ENCODE results near the gene RIMS4.
A peak's percentile ranks its signal among the peaks of the same experiment; 100 is the strongest.
"Not testable (repeated sequence)": the region's sequence is repeated elsewhere in the genome, so short reads cannot be mapped to it uniquely, and the experiment has no call there.

The RIMS4 gene

GRCh38 chr20:44792796-44793195 is 17.6 kb downstream of the RIMS4 start:
- no peak for DNase-seq

DNA sequence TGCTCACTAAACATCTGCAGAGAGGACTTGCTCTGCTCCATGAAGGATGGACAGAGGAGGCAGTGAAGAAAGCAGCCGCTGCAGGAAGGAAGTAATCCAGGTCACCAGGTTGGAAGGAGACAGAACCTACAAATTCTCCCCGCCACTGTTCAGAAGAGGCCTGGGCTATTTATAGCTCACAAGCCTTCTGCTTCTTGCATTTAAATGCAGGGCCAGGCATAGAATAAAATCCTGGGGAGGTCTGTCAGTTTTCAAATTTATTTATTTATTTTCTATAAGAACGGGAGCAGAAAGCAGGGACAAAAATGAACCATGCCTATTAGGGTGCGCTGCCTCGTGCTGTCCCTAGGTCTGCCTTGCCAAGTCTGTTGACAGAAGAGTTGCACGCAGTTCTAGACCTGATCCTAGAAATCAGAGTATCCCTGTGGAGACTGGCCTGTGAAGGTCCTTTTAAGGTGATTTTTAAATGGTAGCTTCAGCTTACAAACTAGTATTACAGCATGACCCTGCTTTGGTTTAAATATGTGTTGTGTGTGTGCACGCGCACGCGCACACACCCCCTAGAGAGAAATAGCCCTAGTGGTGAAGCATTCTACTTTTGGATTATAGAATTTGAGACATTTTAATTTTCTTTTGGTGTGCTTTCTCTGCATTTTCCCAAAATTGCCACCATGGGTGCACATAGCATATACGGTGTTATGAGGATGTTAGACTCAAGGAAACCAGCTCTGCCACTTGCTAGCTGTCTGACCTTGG is 19.5 kb downstream of the RIMS4 start:
- no peak for DNase-seq

DNA sequence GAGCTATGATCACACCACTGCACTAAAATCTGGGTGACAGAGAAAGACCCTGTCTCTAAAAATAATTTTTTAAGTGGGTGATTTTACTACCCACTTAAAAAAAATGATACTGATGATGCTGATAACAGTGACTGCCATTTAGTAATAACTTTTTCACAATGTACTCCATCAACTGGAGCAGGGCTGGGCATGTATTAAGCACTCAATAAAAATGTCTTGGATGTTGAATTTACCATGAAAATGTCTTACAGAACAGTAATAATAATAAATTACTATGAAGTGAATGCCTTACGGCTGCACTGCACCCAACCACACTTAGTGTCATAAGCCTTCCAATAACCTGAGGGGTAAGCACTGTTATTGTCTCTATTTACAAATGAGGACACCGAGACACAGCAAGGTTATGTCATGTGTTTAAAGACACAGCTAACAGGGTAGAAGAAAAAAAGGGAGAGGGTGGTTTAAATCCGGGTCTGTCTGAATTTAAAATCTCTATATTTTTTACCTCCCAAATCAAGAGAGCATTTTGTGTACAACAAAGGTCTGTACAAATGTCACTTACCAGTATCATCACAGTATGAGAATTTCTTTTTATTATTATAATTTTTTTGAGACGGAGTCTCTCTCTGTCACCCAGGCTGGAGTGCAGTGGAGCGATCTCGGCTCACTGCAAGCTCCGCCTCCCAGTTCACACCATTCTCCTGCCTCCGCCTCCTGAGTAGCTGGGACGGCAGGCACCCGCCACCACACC is 21.5 kb downstream of the RIMS4 start:
- no peak for DNase-seq

DNA sequence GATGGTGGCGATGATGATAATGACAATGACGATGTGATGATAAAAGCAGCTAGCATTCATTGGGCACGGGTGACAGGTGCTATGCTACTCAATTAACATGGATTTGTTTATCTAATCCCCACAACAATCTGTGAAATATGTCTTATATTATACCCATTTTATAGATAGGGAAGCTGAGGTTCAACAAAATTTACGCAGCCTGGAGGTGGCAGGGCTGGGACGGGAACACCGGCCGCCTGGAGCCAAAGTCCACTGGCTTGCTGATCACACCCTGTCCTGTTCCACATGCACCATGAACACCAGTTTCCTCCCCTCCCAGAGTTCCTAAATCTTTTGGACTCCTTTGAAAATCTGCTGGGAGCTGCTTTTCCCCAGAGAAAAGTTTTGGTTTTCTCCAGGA is 23.0 kb downstream of the RIMS4 start:
- no peak for DNase-seq

- DNase-seq: peak; percentile 63
These were observed 24.6 kb downstream of the RIMS4 start for GRCh38 chr20:44785768-44786167.

DNA sequence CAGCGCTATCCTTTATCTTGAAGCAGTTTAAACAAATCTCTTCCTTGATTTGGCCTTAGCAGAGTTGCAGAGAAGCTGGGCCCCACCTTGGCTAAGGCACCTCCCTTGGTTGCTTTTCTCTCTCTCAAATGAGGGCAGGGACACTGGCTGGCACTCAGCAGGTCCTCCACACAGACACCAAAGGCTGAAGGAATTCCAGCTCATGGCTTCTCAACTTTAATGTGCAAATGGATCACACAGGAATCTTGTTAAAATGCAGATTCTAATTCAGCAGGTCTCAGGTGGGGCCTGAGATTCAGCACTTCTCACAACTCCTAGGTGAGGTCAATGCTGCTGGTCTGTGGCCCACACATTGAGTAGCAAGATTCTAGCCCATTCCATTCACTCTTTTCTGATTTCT is 25.7 kb downstream of the RIMS4 start:
- DNase-seq: no peak

GRCh38 chr20:44781791-44782190 is 28.6 kb downstream of the RIMS4 start:
- no peak for DNase-seq

GRCh38 chr20:44781118-44781517 is 29.2 kb downstream of the RIMS4 start:
- no peak for DNase-seq

GRCh38 chr20:44780226-44780625 is 30.1 kb downstream of the RIMS4 start:
- DNase-seq: no peak

DNA sequence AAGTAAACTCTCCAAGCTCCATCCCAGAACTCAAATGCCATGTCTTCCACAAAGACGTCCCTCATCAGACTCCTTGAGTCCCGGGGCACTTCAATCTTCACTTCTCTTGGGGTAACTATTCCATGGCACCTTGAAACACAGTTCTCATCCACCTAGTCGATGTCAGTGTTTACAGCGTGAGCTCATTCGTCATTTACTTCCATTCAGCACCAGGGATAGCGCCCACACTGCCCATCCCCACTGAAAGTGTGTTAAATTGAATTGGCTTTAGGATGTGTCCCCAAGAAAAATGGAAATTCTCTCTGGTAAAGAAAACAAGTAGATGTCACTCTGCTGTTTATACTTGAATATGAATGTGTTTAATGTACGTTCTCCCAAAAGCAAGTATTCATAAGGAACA is 33.4 kb downstream of the RIMS4 start:
- DNase-seq: no peak

- DNase-seq: no peak
These were observed 37.1 kb downstream of the RIMS4 start for GRCh38 chr20:44773070-44773829.

- DNase-seq: no peak
These were observed 37.7 kb downstream of the RIMS4 start for GRCh38 chr20:44772636-44773035.

DNA sequence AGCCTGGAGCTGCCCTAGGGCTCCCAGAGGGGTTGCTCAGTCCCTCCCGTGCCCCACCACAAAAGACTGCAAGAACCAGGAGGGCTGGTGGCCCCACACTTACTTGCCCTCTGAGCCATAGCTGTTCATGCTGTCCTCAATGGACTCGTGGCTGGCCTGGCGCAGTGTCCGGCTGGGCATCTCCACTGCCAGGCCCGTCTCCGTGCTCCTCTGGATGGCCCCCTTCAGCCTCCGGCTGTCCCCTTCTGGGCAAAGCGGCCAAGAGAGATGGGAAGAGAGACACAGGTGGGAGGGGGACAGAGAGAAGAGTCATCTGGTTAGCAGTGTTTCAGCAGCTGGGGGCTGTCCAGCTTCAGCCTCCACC is 39.2 kb downstream of the RIMS4 start:
- DNase-seq: no peak

DNA sequence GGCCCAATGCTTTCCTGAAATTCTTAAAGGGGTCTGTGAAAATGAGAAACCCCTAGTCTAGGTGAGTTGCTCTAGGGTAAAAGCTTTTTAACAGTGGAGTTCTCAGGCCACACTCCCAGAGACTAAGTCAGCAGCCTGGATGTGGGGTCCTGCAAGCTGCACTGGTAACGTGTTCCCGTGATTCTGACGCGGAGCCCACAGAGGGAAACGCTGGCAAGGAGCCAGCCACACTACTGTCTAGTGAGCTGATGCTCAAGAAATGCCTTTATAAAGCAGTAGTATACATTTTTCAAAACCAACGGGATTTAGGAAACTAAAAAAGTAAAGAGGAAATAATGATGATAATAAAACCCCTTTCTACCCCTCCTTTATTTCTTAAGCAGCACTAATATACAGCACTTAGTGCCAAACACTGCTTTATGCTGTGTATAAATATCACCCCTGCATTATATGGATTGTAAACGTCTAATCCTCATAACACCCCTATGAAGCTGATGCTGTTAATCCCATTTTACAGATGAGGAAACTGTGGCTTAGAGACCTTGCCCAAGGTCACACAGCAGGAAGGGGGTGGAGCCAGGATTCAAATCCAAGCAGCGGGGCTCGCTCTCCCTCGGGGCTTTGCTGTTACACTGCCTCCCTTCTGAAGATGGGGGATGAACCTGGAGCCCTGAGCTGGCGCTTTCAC is 39.7 kb downstream of the RIMS4 start:
- no peak for DNase-seq

GRCh38 chr20:44769481-44769863 is 40.9 kb downstream of the RIMS4 start:
- no peak for DNase-seq

- DNase-seq: no peak
These were observed 41.4 kb downstream of the RIMS4 start for GRCh38 chr20:44768854-44769480.

- DNase-seq: no peak
These were observed 42.1 kb downstream of the RIMS4 start for GRCh38 chr20:44768256-44768655.

DNA sequence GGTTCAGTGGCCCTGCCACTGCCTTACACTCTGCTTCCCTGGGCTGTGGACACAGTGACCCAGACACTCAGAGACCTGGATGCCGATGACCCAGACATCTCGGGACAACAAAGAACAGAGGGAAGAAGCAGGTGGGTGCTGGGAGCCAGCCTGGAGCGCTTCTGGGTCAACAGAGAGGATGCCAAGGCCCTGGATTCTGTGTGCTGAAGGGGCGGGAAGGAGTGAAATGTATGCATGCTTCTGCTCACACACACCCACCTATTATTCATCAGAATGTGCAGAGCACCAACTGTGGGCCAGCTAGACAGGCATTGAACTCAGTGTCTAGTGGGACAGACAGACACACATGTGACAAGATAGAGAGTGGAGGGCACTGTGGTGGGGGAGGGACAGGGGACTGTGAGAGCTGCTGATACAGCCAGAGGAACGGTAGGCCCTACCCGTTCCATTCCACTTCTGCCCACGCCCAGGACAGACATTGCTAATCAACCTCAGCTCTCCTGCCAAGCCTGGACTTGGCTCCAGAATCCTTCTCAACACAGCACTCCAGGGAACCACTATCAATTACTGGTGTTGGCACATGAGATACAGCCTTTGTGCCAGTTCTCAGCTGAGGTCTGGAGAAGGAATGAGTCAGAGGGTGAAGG is 44.5 kb downstream of the RIMS4 start:
- DNase-seq: peak; percentile 79

GRCh38 chr20:44765091-44765490 is 45.3 kb downstream of the RIMS4 start:
- DNase-seq: no peak

- not testable (repeated sequence) for DNase-seq
These were observed 46.5 kb downstream of the RIMS4 start for GRCh38 chr20:44763798-44764197.

DNA sequence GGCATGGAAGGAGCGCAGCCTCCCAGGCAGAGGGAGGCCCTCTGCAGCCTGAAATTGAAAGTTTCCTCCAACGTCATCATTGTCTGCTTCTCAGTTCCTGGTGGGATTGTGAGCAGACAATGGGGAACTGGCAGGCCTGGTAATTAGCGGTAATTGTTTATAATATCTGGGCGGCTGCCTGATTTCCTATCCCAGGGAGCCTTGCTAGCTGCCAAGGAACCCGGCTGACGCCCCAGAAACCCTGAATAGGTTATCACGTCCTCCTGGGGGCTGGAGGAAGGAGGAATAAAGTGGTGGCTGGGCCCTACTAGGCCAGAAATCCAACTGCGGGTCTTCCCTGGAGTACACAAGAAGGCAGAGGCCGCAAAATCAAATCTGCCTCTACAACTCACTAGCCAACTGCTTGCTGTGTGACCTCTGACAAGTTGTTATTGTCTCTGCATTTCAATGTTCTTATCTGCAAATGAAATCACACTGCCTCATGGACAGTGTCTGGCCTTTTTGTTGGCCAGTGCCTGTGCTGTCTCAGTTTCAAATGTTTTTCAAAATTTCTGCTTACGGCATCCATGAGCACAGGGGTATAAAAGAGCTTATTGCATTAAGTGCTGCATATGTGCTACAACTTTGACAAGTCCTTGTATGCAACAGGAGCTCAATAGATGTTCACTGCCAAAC is 47.7 kb downstream of the RIMS4 start:
- no peak for DNase-seq

DNA sequence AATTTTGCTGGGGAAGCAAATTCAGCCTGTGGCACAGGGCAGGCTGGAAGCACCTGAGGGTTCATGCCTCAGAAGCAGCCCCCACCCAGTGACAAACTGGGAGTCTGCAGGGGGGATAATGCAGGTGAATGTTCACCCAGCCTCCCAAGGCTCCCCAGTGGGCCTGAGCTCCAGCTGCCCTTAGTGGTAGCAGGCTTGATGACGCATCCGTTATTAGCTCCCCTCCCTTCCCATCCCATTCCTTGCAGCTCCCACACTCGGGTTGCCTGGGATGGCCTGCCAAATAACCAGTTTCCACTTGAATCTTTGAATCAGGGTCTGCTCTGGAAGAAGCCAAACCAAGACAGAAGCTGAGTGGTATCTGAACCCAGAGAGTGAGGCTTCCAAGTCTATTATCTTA is 48.9 kb downstream of the RIMS4 start:
- DNase-seq: no peak
